ENCODE results near the gene TFEB.

The TFEB gene

GRCh38 chr6:41704656-41705310 lies 30.6 kb downstream of the TFEB start:
- no peak for DNase-seq

GRCh38 chr6:41704028-41704427 lies 31.4 kb downstream of the TFEB start:
- DNase-seq = no peak

DNA sequence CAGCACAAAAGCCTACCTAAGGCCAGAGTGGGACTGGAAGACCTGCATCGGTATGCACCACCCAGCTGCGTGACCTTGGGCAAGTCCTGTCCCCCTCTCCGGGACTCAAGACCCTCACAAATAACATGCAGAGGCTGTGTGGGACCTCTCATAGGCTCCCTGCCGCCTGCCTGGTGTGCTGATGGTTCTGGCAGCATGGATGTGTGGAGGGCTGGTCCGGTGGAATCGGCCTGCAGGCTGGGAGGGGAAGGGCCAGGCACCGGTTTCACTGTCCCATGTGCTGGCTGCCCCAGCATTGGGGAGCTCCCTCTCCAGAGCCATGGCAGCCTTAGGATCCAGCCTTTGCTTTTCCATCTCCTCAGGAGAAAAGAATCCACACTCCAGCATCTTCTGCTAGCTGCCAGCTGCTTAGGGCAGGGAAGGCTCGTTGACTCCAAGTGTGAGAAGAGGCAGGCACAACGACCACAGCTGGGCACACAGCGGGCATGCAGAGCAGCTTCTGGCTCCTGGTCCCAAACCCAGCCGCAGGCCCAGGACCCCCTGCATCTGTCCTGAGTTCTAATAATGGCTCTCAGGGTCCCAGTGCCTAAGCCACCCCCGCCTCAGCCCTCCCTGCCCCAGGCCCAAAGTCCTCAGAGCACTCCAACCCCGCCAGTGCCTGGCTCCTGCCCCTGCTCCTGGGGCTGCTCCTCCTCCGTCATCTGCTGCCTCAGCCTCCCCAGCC lies 32.5 kb downstream of the TFEB start:
- DNase-seq = no peak

- DNase-seq = no peak
Measured at GRCh38 chr6:41702089-41702745, 33.2 kb downstream of the TFEB start.

DNA sequence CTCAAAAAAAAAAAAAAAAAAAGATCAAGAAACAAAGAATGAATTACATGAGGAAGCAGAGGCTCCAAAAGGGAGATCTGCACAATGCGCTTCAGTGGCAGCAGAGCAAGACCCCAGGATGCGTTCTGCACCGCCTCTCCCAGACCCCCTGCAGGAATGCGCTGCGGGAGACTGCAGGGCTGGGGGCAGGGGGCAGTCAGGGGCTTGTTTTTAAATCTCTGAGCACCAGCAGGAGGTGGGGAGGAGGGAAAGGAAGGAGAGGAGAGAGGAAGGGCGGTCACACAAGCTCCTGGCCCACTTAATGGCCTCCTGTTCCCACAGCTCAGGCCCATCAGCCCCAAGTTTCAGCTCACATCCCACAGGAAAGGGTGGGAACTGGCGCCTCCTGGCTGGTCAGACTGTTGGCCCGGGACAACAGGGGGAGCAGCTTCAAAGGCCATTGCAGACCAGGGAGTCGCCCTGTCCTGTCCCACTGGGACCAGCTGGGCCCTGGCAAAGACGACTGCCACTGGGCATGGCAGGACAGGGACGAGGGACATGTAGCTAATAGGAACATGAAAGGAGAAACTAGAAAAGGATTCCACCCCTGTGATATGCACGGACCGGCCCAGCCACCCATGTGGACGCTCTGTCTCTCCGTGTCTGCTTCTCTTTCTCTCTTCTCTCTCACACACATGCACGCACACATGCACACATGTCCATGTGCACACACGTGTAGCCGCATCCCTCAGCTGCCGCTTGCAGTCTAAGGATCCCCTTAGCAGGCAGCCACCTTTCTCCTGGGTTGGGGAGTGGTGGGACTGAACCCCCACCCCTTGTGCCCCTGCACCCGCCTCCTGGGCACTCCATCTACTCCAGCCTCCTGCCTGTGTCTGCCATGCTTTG lies 34.7 kb downstream of the TFEB start:
- no peak for DNase-seq

DNA sequence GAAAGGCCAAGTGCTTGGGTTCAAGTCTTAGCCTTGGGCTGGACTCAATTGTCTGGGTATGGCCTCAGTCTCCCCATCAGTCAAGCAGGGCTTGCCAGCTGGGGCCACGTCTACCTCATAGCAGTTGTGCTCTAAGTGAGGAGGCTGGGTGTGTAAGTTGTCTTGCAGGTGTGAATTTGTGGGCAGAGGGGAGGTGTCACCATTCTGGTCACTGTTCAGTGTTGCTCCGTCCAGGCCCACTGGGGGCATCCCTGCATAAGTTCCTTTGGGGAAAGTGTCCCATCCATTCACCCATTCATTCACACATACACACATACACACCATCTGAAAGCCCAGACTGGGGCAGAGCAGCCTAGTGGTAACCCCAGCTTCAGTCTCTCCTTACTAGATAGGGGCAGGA lies 36.3 kb downstream of the TFEB start:
- DNase-seq = no peak

- DNase-seq = no peak
Measured at GRCh38 chr6:41697861-41698781, 37.3 kb downstream of the TFEB start.

DNA sequence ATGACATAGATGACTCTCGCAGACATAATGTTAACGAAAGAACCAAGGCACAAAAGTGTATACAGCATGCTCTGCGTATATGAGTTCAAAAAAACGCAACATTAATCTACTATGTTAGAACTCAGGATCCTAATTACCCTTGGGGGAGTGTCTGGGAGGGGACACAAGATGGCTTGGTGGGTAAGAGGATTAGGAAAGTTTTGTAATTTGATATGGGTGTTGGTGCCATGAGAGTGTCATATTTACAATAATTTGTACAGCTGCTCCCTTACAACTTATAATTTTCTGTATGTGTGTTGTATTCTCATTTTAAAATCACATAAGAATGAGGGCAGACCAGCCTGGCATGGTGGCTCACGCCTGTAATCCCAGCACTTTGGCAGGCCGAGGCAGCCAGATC lies 38.6 kb downstream of the TFEB start:
- no peak for DNase-seq

GRCh38 chr6:41695825-41696224 lies 39.6 kb downstream of the TFEB start:
- no peak for DNase-seq

DNA sequence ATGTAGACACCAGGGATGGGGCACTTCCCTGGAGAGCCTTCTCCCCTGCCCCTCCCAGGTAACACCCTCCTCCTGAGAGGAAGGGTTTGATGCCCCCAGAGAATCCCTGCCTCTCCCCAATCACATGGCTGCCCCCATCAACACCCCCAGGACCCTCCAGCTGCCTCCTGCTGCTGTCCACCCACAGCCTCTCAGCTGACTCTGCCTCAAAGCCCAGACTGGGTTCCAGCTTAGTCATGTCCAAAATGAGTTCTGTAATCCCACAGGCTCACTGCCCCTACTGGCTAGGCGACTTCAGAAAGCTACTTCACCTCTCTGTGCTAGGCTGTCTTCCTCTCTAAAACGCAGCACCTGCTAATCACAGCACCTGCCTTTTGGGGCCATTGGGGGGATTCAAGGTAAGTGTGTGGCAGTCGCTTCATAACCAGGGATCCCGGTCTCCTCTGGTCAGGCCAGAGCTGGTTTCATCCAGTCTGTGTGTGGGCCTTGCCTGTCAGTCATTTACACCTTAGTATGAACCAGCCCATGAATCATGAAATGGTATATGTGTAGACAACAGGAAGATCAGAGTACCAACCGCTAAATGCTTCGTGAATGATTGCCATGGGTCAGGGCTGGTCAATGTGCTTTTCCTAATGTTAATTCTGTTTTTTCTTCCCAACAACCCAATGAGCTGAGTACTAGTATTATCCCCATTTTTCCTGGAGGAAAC lies 40.4 kb downstream of the TFEB start:
- no peak for DNase-seq

DNA sequence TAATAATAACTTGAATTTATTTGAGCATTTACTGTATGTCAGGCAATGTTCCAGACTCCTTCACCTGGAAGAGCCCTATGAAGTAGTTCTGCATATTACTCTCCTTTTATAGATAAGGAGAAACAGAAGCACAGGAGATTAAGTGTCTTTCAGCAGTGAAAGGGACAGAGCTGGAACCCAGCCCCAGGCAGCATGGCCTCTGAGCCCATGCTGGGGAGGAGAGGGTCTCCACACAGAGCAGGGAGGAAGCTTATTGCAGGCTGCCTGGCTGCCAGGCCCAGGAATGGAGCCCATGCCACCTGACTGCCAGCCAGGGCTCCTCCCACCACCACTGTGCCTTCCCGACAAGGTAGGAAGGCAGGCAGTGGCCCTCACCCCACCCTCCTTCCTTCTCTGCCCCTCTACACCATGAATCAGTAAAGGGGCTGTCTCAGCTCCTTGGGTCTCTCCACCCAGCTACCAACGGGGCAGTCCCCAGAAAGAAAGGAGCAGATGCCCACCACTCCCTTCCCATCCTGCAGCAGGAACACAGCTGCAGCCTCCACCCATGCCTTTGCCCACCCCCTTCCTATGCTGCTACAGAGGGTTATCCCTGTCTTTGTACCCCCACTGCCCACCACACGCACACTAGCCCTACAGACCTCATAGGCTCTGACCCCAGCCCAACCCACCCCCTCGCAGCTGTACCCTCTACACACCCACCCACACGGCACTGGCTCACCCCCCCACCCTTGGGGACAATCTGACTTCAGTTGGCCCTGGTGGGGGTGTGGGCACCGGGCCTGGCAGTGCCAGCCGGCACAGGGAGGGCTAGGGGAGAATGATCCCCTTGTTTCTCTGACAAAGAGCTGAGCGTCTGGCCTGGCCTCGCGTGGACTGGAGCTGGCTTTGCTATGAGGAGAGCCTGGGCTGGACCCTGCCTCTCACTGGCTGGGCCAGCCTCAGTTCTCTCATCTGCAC lies 41.8 kb downstream of the TFEB start:
- no peak for DNase-seq

GRCh38 chr6:41692730-41693129 lies 42.7 kb downstream of the TFEB start:
- DNase-seq = no peak

DNA sequence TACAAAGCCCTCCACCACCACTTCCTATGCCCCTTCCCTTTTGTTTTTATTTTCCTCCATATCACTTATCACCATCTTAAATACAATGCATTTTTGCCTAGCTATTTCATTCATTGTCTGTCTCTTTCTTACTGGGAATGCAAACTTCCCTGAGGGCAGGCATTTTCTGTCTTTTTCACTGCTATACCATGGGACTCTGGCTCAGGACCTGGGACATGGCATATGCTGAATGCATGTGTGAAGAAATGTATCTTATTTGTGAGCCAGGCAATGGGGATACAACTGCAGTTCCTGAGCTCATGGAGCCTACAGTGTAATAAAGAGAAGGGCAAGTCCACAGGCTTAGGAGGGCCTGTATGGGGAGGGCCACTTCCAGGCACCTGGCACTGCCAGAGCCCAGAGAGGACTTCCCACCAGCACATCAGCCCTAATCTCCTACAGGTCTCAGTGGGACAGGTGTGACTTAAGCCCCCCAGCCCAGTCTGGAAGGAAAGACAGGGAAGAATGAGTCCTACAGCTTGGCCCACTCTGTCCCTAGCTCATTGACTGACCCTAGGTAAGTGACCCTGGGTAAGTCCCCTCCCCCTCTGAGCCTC lies 43.2 kb downstream of the TFEB start:
- DNase-seq = no peak

DNA sequence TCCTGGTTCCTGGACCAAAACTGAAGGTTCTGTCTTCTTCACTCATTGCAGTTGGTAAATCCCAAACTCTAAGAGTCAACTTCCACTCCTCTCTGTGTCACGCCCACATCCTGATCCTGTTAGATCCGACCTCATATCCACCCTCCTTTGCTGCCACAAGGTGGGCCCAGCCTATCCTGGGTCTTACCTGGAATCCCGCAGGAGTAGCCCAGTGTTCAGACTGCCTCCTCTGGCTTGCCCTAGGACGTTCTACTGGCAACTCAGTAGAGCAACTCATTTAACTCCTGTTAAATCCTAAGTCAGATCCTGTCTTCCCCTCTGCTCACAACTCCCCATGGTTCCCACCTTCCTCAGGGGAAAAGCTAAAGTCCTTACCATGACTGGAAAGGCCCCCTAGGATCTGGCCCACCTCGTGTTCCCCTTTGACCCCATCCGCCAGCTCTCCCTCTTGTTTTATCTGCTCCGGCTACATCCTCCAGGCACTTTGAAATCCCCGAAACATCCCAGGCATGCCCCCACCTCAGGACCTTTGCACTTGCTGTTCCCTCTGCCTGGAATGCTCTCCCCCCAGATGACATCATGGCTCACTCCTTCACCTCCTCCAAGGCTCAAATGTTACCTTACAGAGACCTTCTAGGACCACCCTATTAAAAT lies 43.9 kb downstream of the TFEB start:
- no peak for DNase-seq

DNA sequence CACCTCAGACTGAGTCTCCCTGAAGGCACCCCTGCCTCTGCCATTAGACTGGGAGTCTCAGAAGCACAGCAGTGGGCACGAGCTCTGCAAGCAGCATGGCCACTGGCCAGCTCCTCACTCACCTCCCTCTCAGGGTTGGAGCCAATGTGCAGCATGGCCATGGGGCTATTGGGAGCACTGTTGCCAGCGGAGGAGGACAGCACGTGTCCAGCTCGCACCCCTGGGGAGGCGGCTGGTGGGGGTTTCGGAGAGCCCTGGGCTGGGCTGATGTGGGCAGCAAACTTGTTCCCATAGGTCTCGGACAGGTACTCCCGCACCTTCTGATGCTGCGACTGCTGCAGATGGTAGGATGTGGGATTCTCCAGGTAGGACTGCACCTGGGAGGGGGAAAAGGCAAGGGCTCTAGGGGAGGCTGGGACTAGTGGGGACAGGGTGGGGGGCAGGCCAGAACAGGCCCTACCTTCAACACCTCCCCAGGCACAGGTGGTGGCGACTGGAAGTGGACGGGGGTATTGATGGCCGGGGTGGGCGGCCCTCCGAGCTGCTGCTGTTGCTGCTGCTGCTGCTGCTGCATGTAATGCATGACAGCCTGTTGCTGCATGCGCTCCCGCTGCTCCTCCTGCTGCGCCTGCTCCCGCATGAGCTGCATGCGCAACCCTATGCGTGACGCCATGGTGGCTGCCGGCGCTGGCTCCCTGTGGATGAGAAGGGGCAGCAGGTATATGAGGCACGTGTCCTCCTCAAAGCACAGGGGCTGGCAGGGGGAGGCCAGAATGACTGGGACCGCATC lies 44.7 kb downstream of the TFEB start:
- no peak for DNase-seq

DNA sequence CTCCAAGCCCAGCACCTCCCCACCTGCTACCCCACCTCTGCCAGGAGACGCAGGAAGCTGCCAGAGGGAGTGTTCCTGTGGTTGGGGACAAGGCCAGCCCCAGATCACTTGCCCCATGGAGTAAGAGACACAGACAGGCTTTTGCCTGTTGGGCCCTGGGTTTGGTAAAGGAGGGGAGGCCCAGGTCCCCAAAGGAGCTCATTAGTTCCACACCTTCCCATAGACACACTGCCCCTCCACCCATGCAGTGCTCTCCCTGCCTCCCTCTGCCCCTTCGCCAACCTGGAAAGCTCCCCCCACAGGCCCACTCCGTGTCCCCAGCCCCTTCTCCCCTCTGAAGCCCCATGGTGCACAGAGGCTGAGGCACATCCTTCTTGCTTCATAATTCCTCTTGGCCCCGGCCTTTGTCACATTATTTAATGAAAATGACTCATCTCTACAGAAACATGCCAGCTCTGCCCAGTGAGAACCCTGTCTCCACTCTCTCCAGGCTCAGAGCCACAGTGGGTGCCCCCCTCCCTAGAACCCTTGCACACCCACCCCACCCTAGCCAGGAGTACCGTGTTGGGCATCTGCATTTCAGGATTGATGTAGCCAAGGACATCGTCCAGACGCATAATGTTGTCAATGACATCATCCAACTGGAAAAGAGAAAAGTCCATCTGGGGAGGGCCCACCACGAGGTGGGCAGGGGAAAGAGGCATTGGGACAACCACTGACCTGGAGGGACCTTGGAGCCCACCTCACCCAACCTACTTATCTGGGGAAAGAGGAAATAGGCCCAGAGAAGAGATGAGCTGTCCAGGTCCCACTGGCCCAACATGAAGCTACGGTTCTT lies 46.0 kb downstream of the TFEB start:
- no peak for DNase-seq

- no peak for DNase-seq
Measured at GRCh38 chr6:41688256-41688965, 47.0 kb downstream of the TFEB start.
